ENCODE data around the gene AREL1. TPM values are rescaled to one million over a fixed set of nuclear protein-coding genes. Genes with fewer than 3 reads are reported as not detected.

AREL1 gene
- polyA plus RNA-seq, 1 donor (not counting 4 experiments of a cell fraction or from before 2014, with no cell fraction given): 31.2 TPM

GRCh38 chr14:74615735-74616134, 97.1 kb downstream of the AREL1 start:
- H3K4me1 ChIP-seq (ENCODE audit: control insufficient read depth, extremely low read depth, insufficient read depth, low read length): peaks cover 78% of the 10 kb centered on the region

GRCh38 chr14:74614508-74615495, 98.1 kb downstream of the AREL1 start:
- dilution Hi-C loops (cut with MboI; ENCODE audit: extremely low pct_ligation_motif_present, low sequenced_read_pairs): no loop called here
- Histone ChIP-seq H3K9me1 (ENCODE audit: control insufficient read depth, extremely low read depth, insufficient read depth, low read length) (no peaks in the 10 kb centered on the region), H3K9me3 (ENCODE audit: control insufficient read depth, low read depth, low read length) (no peaks in the 10 kb centered on the region), H4K20me1 (ENCODE audit: control insufficient read depth, extremely low read depth, insufficient read depth, low read length) (no peaks in the 10 kb centered on the region), H3K4me2 (ENCODE audit: control insufficient read depth, extremely low read depth, insufficient read depth, low read depth, low read length) (peak overlapping the region; percentile 61), H3K9ac (ENCODE audit: control insufficient read depth, extremely low read depth, insufficient read depth, low read length) (no peak overlapping the region), H2AFZ (ENCODE audit: control insufficient read depth, low read length) (no peak overlapping the region), H3K79me2 (ENCODE audit: control insufficient read depth, insufficient read depth, low read length) (peaks cover 26% of the 10 kb centered on the region), H3K4me3 (ENCODE audit: control insufficient read depth in 2 of 3, extremely low read depth in 1 of 3, insufficient read depth in 2 of 3, low read depth in 1 of 3, low read length in 3 of 3) (peak overlapping the region in 1 of 3 experiments; percentile 22), H3K27me3 (ENCODE audit: control insufficient read depth, extremely low read depth, insufficient read depth, low read length) (no peaks in the 10 kb centered on the region), H3K36me3 (ENCODE audit: control insufficient read depth in 2 of 2, extremely low read depth in 1 of 2, insufficient read depth in 2 of 2, low read length in 2 of 2) (no peaks in the 10 kb centered on the region), H3K4me1 (ENCODE audit: control insufficient read depth, extremely low read depth, insufficient read depth, low read length) (peaks cover 78% of the 10 kb centered on the region), H3K27ac (ENCODE audit: control insufficient read depth, insufficient read depth, low read length) (peak overlapping the region; percentile 8)
- DNase-seq (ENCODE audit: low read depth, low spot score) (no peak), FAIRE-seq (peak; percentile 44)
- TF ChIP-seq EZH2 (IDR thresholded peaks at IDR 0.05; ENCODE audit: low read length) (no peak), CTCF (optimal IDR thresholded peaks at IDR 0.05 in 1 of 3, IDR thresholded peaks at IDR 0.05 in 1 of 3, conservative IDR thresholded peaks at IDR 0.05 in 1 of 3; ENCODE audit: extremely low read depth in 1 of 3, insufficient read depth in 2 of 3, low read length in 3 of 3) (no peak)

More at GRCh38 chr14:74615735-74616134, 97.1 kb downstream of the AREL1 start:
- dilution Hi-C loops (cut with MboI; ENCODE audit: extremely low pct_ligation_motif_present, low sequenced_read_pairs): no loop called here
- Histone ChIP-seq H3K9me1 (ENCODE audit: control insufficient read depth, extremely low read depth, insufficient read depth, low read length) (no peaks in the 10 kb centered on the region), H3K27me3 (ENCODE audit: control insufficient read depth, extremely low read depth, insufficient read depth, low read length) (no peaks in the 10 kb centered on the region), H3K36me3 (ENCODE audit: control insufficient read depth in 2 of 2, extremely low read depth in 1 of 2, insufficient read depth in 2 of 2, low read length in 2 of 2) (no peaks in the 10 kb centered on the region), H4K20me1 (ENCODE audit: control insufficient read depth, extremely low read depth, insufficient read depth, low read length) (no peaks in the 10 kb centered on the region), H3K4me3 (ENCODE audit: control insufficient read depth in 2 of 3, extremely low read depth in 1 of 3, insufficient read depth in 2 of 3, low read depth in 1 of 3, low read length in 3 of 3) (peak overlapping the region; percentile 9 to 28 (median 11)), H3K9me3 (ENCODE audit: control insufficient read depth, low read depth, low read length) (no peaks in the 10 kb centered on the region), H2AFZ (ENCODE audit: control insufficient read depth, low read length) (no peak overlapping the region), H3K27ac (ENCODE audit: control insufficient read depth, insufficient read depth, low read length) (peak overlapping the region; percentile 82), H3K4me2 (ENCODE audit: control insufficient read depth, extremely low read depth, insufficient read depth, low read depth, low read length) (peak overlapping the region; percentile 54), H3K9ac (ENCODE audit: control insufficient read depth, extremely low read depth, insufficient read depth, low read length) (no peak overlapping the region), H3K79me2 (ENCODE audit: control insufficient read depth, insufficient read depth, low read length) (peaks cover 17% of the 10 kb centered on the region)
- TF ChIP-seq CTCF (optimal IDR thresholded peaks at IDR 0.05 in 1 of 3, IDR thresholded peaks at IDR 0.05 in 1 of 3, conservative IDR thresholded peaks at IDR 0.05 in 1 of 3; ENCODE audit: extremely low read depth in 1 of 3, insufficient read depth in 2 of 3, low read length in 3 of 3) (no peak), EZH2 (IDR thresholded peaks at IDR 0.05; ENCODE audit: low read length) (no peak)
- DNase-seq (ENCODE audit: low read depth, low spot score): no peak
- no peak for FAIRE-seq

Data from keratinocyte (primary cell).